BLaER1 treated with 17β-estradiol and CSF1 and Interleukin-3, amounts not matched to agents 10 nM and 100 nM (cell line): ENCODE data around the gene AKAP6.
"Not testable (repeated sequence)": the region's sequence is repeated elsewhere in the genome, so short reads cannot be mapped to it uniquely, and the experiment has no call there.

Experiments used
- H3K27ac ChIP-seq, 11 experiments: shearing (Covaris generic); formaldehyde crosslinking; 2 replicates each; pipeline ENCODE4 v1.8.1; 2022
- H3K27me3 ChIP-seq, 11 experiments: shearing (Covaris generic); formaldehyde crosslinking; 2 replicates each; pipeline ENCODE4 v1.8.1; 2022
- H3K36me3 ChIP-seq, 11 experiments: shearing (Covaris generic); formaldehyde crosslinking; 2 replicates each; pipeline ENCODE4 v1.8.1; 2022
- H3K4me1 ChIP-seq, 10 experiments: shearing (Covaris generic); formaldehyde crosslinking; 2 replicates each; pipeline ENCODE4 v1.8.1; 2022
- H3K4me2 ChIP-seq, 11 experiments: shearing (Covaris generic); formaldehyde crosslinking; 2 replicates each; pipeline ENCODE4 v1.8.1; 2022
- H3K4me3 ChIP-seq, 10 experiments: shearing (Covaris generic); formaldehyde crosslinking; 2 replicates each; pipeline ENCODE4 v1.8.1; 2022
- H3K9ac ChIP-seq, 11 experiments: shearing (Covaris generic); formaldehyde crosslinking; 2 replicates each; pipeline ENCODE4 v1.8.1; 2022
- H3K9me3 ChIP-seq, 11 experiments: shearing (Covaris generic); formaldehyde crosslinking; replicated peaks in 1 of 11; 2 replicates each; pipeline ENCODE4 v1.8.1; 2022
- H4K20me1 ChIP-seq, 11 experiments: shearing (Covaris generic); formaldehyde crosslinking; 2 replicates each; pipeline ENCODE4 v1.8.1; 2022
- Cebpa-rat ChIP-seq, 11 experiments: shearing (Covaris generic); IDR thresholded peaks; 2 replicates each; pipeline ENCODE4 v1.8.1; 2022

The AKAP6 gene

GRCh38 chr14:32443890-32444661 lies 115.0 kb downstream of the AKAP6 start:
- H3K4me2 ChIP-seq: no peak overlapping the region
- no peaks in the 10 kb centered on the region for H3K27me3 ChIP-seq

GRCh38 chr14:32447371-32447770 lies 118.3 kb downstream of the AKAP6 start:
- no peak overlapping the region for H3K9ac ChIP-seq
- peaks cover 0 to 20% (median 0%) of the 10 kb centered on the region in 10 experiments; a peak in 3 of 20 replicates for H3K4me1 ChIP-seq
- H3K27ac ChIP-seq: no peak overlapping the region
- H4K20me1 ChIP-seq: no peaks in the 10 kb centered on the region
- TF ChIP-seq Cebpa-rat (IDR thresholded peaks at IDR 0.05): no peak
- no peaks in the 10 kb centered on the region for H3K36me3 ChIP-seq
- no peak overlapping the region for H3K4me2 ChIP-seq
- H3K9me3 ChIP-seq: no peaks in the 10 kb centered on the region
- no peak overlapping the region for H3K4me3 ChIP-seq
- H3K27me3 ChIP-seq: no peaks in the 10 kb centered on the region

More at GRCh38 chr14:32443890-32444661, 115.0 kb downstream of the AKAP6 start:
- TF ChIP-seq Cebpa-rat (IDR thresholded peaks at IDR 0.05): no peak
- Histone ChIP-seq H3K27ac (no peak overlapping the region), H3K4me3 (no peak overlapping the region), H3K9ac (no peak overlapping the region), H3K4me1 (peaks cover 0 to 9% (median 2%) of the 10 kb centered on the region in 10 experiments; a peak in 7 of 20 replicates), H4K20me1 (no peaks in the 10 kb centered on the region), H3K9me3 (no peaks in the 10 kb centered on the region), H3K36me3 (no peaks in the 10 kb centered on the region)

DNA sequence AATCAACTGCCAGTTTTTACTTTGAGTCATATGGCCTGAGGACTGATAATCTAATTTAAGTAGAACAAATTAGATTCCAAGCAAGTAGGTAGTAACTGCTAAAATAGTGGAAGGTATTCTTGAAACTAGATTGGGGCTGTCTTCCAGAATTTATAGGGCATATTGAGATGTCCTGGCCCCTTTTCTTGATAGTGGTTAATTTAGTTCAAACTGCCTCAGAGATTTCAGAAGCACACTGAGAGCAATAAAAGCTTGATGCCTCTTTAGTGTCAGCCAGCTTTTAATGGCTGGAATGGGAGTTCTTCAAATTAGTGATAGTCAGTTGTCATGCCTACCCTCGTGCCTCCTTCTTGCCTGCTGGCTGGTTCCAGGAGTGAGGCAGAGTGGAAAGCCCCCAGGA lies 120.5 kb downstream of the AKAP6 start:
- H3K9ac ChIP-seq: no peak overlapping the region
- peaks cover 0 to 19% (median 0%) of the 10 kb centered on the region in 10 experiments; a peak in 3 of 20 replicates for H3K4me1 ChIP-seq
- no peak overlapping the region for H3K4me3 ChIP-seq
- no peak overlapping the region for H3K4me2 ChIP-seq
- 0 out of 22 replicates have a peak, but pooled peaks cover 0 to 2% (median 0%) of the 10 kb centered on the region in 11 experiments for H3K9me3 ChIP-seq
- no peaks in the 10 kb centered on the region for H3K27me3 ChIP-seq
- H4K20me1 ChIP-seq: no peaks in the 10 kb centered on the region
- H3K27ac ChIP-seq: no peak overlapping the region
- no peak for TF ChIP-seq Cebpa-rat (IDR thresholded peaks at IDR 0.05)
- H3K36me3 ChIP-seq: no peaks in the 10 kb centered on the region

- Histone ChIP-seq H3K27me3 (no peaks in the 10 kb centered on the region), H3K9ac (no peak overlapping the region), H3K4me1 (peaks cover 0 to 10% (median 0%) of the 10 kb centered on the region in 10 experiments; a peak in 3 of 20 replicates), H3K27ac (no peak overlapping the region), H3K36me3 (no peaks in the 10 kb centered on the region), H3K9me3 (0 out of 22 replicates have a peak, but pooled peaks cover 0 to 2% (median 0%) of the 10 kb centered on the region in 11 experiments), H4K20me1 (no peaks in the 10 kb centered on the region), H3K4me3 (no peak overlapping the region), H3K4me2 (peak overlapping the region in 1 of 11 experiments; percentile 14; a peak in 1 of 22 replicates)
- TF ChIP-seq Cebpa-rat (IDR thresholded peaks at IDR 0.05): no peak
These were observed 122.0 kb downstream of the AKAP6 start for GRCh38 chr14:32450919-32451675.

DNA sequence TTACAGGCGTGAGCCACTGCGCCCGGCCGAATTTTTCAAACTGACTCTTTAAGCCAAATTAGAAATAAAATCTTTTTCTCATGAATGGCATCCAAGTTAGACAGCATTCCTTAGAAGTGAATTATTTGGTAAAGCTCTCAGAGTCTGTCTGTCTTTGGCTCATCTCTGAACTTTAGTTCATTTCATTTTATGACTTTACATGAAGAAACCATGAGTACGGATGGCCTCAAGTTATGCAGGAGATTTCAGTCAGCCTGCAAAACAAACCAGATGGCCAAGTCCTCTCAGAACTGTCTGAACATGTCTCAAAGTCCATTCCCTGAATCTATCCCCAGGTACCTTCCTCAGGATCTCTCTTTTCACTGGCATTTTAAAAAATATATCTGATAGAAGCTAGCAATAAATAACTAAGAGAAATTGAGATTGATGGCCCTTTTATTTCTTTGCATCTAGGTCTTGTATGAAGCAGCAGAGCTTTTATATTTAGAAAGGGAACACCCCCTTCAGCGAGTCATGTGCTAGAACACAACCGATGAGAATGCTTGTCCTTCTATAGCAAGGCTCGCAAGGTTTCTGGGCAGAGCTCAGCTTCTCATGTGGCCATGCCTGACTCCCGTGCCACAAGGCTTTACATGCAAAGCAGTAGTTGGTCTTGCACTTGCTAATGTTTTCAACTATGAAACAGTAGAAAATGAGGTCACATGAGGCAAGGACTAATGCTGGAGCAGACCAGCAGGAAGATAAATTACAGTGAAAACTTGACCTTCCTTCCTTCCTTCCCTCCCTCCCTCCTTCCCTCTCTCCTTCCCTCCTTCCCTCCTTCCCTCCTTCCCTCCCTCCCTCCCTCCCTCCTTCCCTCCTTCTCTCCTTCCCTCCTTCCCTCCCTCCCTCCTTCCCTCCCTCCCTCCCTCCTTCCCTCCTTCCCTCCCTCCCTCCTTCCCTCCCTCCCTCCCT lies 125.0 kb downstream of the AKAP6 start:
- Histone ChIP-seq H3K27ac (no peak overlapping the region), H3K36me3 (no peaks in the 10 kb centered on the region), H3K9ac (no peak overlapping the region), H3K4me1 (peaks cover 0 to 10% (median 0%) of the 10 kb centered on the region in 10 experiments; a peak in 3 of 20 replicates), H3K4me3 (no peak overlapping the region), H3K9me3 (0 out of 22 replicates have a peak, but pooled peaks cover 0 to 2% (median 0%) of the 10 kb centered on the region in 11 experiments), H3K4me2 (no peak overlapping the region), H4K20me1 (no peaks in the 10 kb centered on the region), H3K27me3 (no peaks in the 10 kb centered on the region)
- TF ChIP-seq Cebpa-rat (IDR thresholded peaks at IDR 0.05): no peak

DNA sequence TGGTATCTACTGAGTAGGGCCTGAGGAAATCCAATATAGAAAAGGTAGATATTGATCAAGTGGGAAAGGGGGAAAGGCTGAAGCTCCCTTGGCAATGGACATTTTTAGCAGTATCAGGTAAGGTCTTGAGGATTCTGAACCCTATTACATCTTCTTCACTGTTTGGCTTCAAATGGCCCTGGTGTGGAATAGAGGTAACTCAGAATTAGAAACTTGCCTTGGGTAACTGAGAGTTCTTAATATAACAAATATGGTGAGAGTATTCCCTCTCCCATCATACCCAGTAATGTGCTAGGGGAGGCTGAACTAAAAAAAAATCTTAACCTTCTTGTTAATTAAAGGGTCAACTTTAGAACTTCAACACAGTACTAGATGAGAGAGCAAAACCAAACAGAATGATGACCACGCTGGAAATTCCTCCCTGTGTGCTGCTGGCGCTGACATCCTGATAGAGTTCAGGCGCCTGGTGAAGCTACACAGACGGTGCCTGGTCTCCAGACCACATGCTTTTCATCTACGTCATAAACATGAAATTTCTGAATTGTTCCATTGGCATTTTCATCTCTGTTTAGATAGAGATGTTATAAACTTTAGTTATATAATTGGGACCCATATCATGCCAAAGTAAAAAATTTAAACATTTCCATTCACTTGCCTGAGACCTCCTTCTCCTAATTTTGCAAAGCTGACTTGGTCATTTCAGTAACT lies 128.3 kb downstream of the AKAP6 start:
- Histone ChIP-seq H3K4me2 (no peak overlapping the region), H3K27ac (no peak overlapping the region), H3K36me3 (no peaks in the 10 kb centered on the region), H4K20me1 (no peaks in the 10 kb centered on the region), H3K27me3 (no peaks in the 10 kb centered on the region), H3K9me3 (peaks cover 0 to 7% (median 3%) of the 10 kb centered on the region in 11 experiments; a peak in 6 of 22 replicates), H3K9ac (no peak overlapping the region), H3K4me3 (no peak overlapping the region), H3K4me1 (no peaks in the 10 kb centered on the region)
- TF ChIP-seq Cebpa-rat (IDR thresholded peaks at IDR 0.05): no peak

- Histone ChIP-seq H3K4me2 (no peak overlapping the region), H3K9ac (no peak overlapping the region)
These were observed 129.6 kb downstream of the AKAP6 start for GRCh38 chr14:32458720-32459119.

DNA sequence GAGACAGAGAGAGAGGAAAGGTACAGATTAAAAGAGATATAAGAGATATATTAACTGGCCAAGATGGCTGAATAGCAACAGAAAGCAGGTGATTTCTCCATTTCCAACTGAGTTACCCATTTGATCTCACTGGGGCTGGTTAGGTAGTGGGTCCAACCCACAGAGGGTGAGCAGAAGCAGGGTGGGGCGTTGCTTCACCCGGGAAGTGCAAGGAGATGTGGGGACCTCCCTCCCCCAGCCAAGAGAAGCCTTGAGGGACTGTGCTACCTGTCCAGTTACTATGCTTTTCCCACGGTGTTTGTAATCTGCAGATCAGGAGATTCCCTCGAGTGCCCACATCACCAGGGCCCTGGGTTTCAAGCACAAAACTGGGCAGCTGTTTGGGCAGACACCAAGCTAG lies 131.2 kb downstream of the AKAP6 start:
- H3K9ac ChIP-seq: no peak overlapping the region
- no peaks in the 10 kb centered on the region for H3K36me3 ChIP-seq
- no peak for TF ChIP-seq Cebpa-rat (IDR thresholded peaks at IDR 0.05)
- no peaks in the 10 kb centered on the region for H3K4me1 ChIP-seq
- H3K27me3 ChIP-seq: no peaks in the 10 kb centered on the region
- no peaks in the 10 kb centered on the region for H4K20me1 ChIP-seq
- H3K9me3 ChIP-seq: peaks cover 0 to 20% (median 6%) of the 10 kb centered on the region in 11 experiments; a peak in 7 of 22 replicates
- no peak overlapping the region for H3K27ac ChIP-seq
- H3K4me2 ChIP-seq: no peak overlapping the region
- no peak overlapping the region for H3K4me3 ChIP-seq

More at GRCh38 chr14:32458720-32459119, 129.6 kb downstream of the AKAP6 start:
- H3K27ac ChIP-seq: no peak overlapping the region
- no peaks in the 10 kb centered on the region for H3K27me3 ChIP-seq
- H3K4me3 ChIP-seq: no peak overlapping the region
- H3K9me3 ChIP-seq: peaks cover 0 to 20% (median 6%) of the 10 kb centered on the region in 11 experiments; a peak in 7 of 22 replicates
- no peaks in the 10 kb centered on the region for H3K36me3 ChIP-seq
- TF ChIP-seq Cebpa-rat (IDR thresholded peaks at IDR 0.05): no peak
- H4K20me1 ChIP-seq: no peaks in the 10 kb centered on the region
- H3K4me1 ChIP-seq: no peaks in the 10 kb centered on the region

DNA sequence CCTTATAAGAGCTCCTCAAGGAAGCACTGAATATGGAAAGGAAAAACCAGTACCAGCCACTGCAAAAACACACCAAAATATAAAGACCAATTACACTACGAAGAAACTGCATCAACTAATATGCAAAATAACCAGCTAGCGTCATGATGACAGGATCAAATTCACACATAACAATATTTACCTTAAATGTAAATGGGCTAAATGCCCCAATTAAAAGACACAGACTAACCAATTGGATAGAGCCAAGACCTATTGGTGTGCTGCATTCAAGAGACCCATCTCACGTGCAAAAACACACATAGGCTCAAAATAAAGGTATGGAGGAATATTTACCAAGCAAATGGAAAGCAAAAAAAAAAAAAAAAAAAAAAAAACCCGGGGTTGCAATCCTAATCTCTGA lies 133.5 kb downstream of the AKAP6 start:
- not testable (repeated sequence) for H3K4me3 ChIP-seq, H3K4me1 ChIP-seq, H3K36me3 ChIP-seq, H3K4me2 ChIP-seq, H3K27me3 ChIP-seq, H3K27ac ChIP-seq, H3K9ac ChIP-seq, H4K20me1 ChIP-seq
- peaks cover 0 to 20% (median 6%) of the 10 kb centered on the region in 11 experiments; a peak in 7 of 22 replicates for H3K9me3 ChIP-seq
